H1 (cell line): ENCODE results near the gene LIMK2. TPM values are rescaled to one million over a fixed set of nuclear protein-coding genes. Genes with fewer than 3 reads are reported as not detected.
A peak's percentile ranks its signal among the peaks of the same experiment; 100 is the strongest.

ENCODE experiments used
- ASH2L ChIP-seq: fragments of 200-600, 300-600 bp; sonication (generic); IDR thresholded peaks from one replicate; pipeline ENCODE4 v1.7.1; 2017; ENCODE audit warnings: low read length
- ATF2 ChIP-seq: IDR thresholded peaks from 2 replicates; pipeline ENCODE4 v1.6.1; 2012; ENCODE audit warnings: low read length, inconsistent platforms
- ATF3 ChIP-seq: IDR thresholded peaks from 2 replicates; pipeline ENCODE4 v1.6.1; 2011; ENCODE audit warnings: low read depth, mild to moderate bottlenecking, low read length; ENCODE audit not compliant: insufficient read depth
- BACH1 ChIP-seq: IDR thresholded peaks from 2 replicates; pipeline ENCODE4 v1.6.1; 2012; ENCODE audit warnings: low read length, improper control_type of control experiment
- CBX5 ChIP-seq: fragments of 300-800, 300-1000 bp; sonication (generic); IDR thresholded peaks from 2 replicates; pipeline ENCODE4 v1.7.1; 2016; ENCODE audit warnings: antibody characterized with exemption, low read length, low read depth
- CHD1 ChIP-seq: IDR thresholded peaks from 2 replicates; pipeline ENCODE4 v1.6.1; 2012; ENCODE audit warnings: low read depth, low read length, improper control_type of control experiment
- CREB1 ChIP-seq: IDR thresholded peaks from 2 replicates; pipeline ENCODE4 v1.6.1; 2012; ENCODE audit warnings: inconsistent platforms
- HDAC6 ChIP-seq: IDR thresholded peaks from one replicate; pipeline ENCODE4 v1.7.1; 2012; ENCODE audit warnings: low read depth, mild to moderate bottlenecking, inconsistent platforms, low read length, moderate library complexity
- JUN ChIP-seq: IDR thresholded peaks from 2 replicates; pipeline ENCODE4 v1.6.1; 2011; ENCODE audit warnings: low read depth, mild to moderate bottlenecking, improper control_type of control experiment, low read length
- KDM4A ChIP-seq: IDR thresholded peaks from one replicate; pipeline ENCODE4 v1.7.1; 2012; ENCODE audit warnings: low read depth, mild to moderate bottlenecking, moderate library complexity, low read length, inconsistent platforms; ENCODE audit not compliant: severe bottlenecking
- NRF1 ChIP-seq: IDR thresholded peaks from 2 replicates; pipeline ENCODE4 v1.6.1; 2011; ENCODE audit warnings: mild to moderate bottlenecking, low read depth, low read length, improper control_type of control experiment
- POLR2A ChIP-seq, 2 experiments: IDR thresholded peaks; 1 replicate in 1 of 2; 2 replicates in 1 of 2; pipeline ENCODE4 v1.6.1; 2011; ENCODE audit warnings: low read depth in 2 of 2, low read length in 2 of 2, mild to moderate bottlenecking in 2 of 2; ENCODE audit errors: control extremely low read depth in 1 of 2
- POLR2AphosphoS5 ChIP-seq: IDR thresholded peaks from 2 replicates; pipeline ENCODE4 v1.6.1; 2011; ENCODE audit warnings: low read depth, low read length
- RFX5 ChIP-seq: IDR thresholded peaks from 2 replicates; pipeline ENCODE4 v1.6.1; 2011; ENCODE audit warnings: low read depth, low read length, improper control_type of control experiment, borderline replicate concordance
- RNF2 ChIP-seq: fragments of 200-900, 300-1000 bp; sonication (generic); IDR thresholded peaks from 2 replicates; pipeline ENCODE4 v1.7.1; 2016; ENCODE audit warnings: borderline replicate concordance, low read depth, mild to moderate bottlenecking, antibody characterized with exemption, low read length; ENCODE audit not compliant: poor library complexity, severe bottlenecking; ENCODE audit errors: missing control alignments
- RXRA ChIP-seq: IDR thresholded peaks from 2 replicates; pipeline ENCODE4 v1.6.1; 2011; ENCODE audit warnings: low read depth, mild to moderate bottlenecking, low read length, moderate library complexity; ENCODE audit not compliant: insufficient read depth
- SIN3A ChIP-seq, 2 experiments: IDR thresholded peaks in 1 of 2; conservative IDR thresholded peaks in 1 of 2; 2 replicates each; pipeline ENCODE4 v1.6.1; 2011 to 2012; ENCODE audit warnings: low read length in 2 of 2, improper control_type of control experiment in 1 of 2, low read depth in 1 of 2, mild to moderate bottlenecking in 1 of 2
- SP1 ChIP-seq: IDR thresholded peaks from 2 replicates; pipeline ENCODE4 v1.6.1; 2011; ENCODE audit warnings: low read depth, low read length
- SP2 ChIP-seq: IDR thresholded peaks from 2 replicates; pipeline ENCODE4 v1.6.1; 2012; ENCODE audit warnings: mild to moderate bottlenecking, low read length, inconsistent platforms
- SP4 ChIP-seq: IDR thresholded peaks from 2 replicates; pipeline ENCODE4 v1.6.1; 2012; ENCODE audit warnings: low read length, inconsistent platforms
- SUZ12 ChIP-seq: fragments of 200-600 bp; sonication (generic); IDR thresholded peaks from 2 replicates; pipeline ENCODE4 v1.6.1; 2012; ENCODE audit warnings: mild to moderate bottlenecking, inconsistent platforms, low read length, moderate library complexity, mixed read lengths
- TEAD4 ChIP-seq: IDR thresholded peaks from 2 replicates; pipeline ENCODE4 v1.6.1; 2012; ENCODE audit warnings: low read depth, low read length, inconsistent platforms, mixed read lengths
- polyA plus RNA-seq, 7 experiments: library from polyadenylated mRNA; depleted of rRNA in 3 of 7; stranded (reverse) in 5 of 7; unstranded in 2 of 7; fragments of >200 nt in 5 of 7; fragments of 200-250 nt in 2 of 7; gene quantifications; 1 replicate in 5 of 7; 2 replicates in 1 of 7; 4 replicates in 1 of 7; pipeline versions ENCODE4 v1.2.1 to v1.2.3, GENCODE V29; 2011 to 2013; ENCODE audit warnings: missing spikeins in 2 of 7, mixed read lengths in 2 of 7
- total RNA-seq: library from RNA; stranded (reverse); fragmentation: NEBNext Ultra II Directional; extraction: Animal tissue kit (Norgen Biotek cat#: 25700); gene quantifications from 2 replicates; pipeline ENCODE4 v1.2.1, GENCODE V29; 2021

Gene LIMK2
- total and polyA plus RNA-seq, 2 of the 8 experiments (the other 6 are each of a cell fraction or from before 2014, with no cell fraction given) = 13.2 to 37.6 TPM

GRCh38 chr22:31290494-31291471 lies 78.7 kb downstream of the LIMK2 start (continued):
- no peak for TF ChIP-seq ATF3
- no peak for TF ChIP-seq TEAD4
- TF ChIP-seq CREB1 = peak; percentile 37; the same call in 1 of the 2 replicates
- TF ChIP-seq SUZ12 = peak; percentile 50
- no peak for TF ChIP-seq CHD1
- TF ChIP-seq HDAC6 = no peak
- no peak for TF ChIP-seq SP4
- TF ChIP-seq NRF1 = no peak
- no peak for TF ChIP-seq RXRA
- no peak for TF ChIP-seq CBX5
- TF ChIP-seq SP2 = no peak
- peak in 1 of 2 experiments; percentile 71; a peak in 2 of 3 replicates for TF ChIP-seq POLR2A (IDR thresholded peaks at IDR 0.05; ENCODE audit: control extremely low read depth in 1 of 2, low read depth in 2 of 2, low read length in 2 of 2)
- peak; percentile 59 for TF ChIP-seq POLR2AphosphoS5
- no peak; the same call in 1 of the 2 replicates for TF ChIP-seq SP1
- TF ChIP-seq ASH2L = peak; percentile 49
- TF ChIP-seq SIN3A (conservative IDR thresholded peaks at IDR 0.05 in 1 of 2, IDR thresholded peaks at IDR 0.05 in 1 of 2; ENCODE audit: low read depth in 1 of 2, low read length in 2 of 2) = peak; percentile 30 to 83; a peak in 2 of 4 replicates
- peak; percentile 60; the same call in 1 of the 2 replicates for TF ChIP-seq RFX5
- peak; percentile 92 for TF ChIP-seq KDM4A
- no peak for TF ChIP-seq BACH1
- 0 out of 2 replicates have a peak, but pooled peaks have one; percentile 43 for TF ChIP-seq ATF2
- 0 out of 2 replicates have a peak, but pooled peaks have one; percentile 27 for TF ChIP-seq JUN
- no peak for TF ChIP-seq RNF2
